Measurements from ENCODE around the gene LPAR3.

- TF ChIP-seq POLR2A (IDR thresholded peaks at IDR 0.05) (no peak), CTCF (IDR thresholded peaks at IDR 0.05) (no peak), EP300 (IDR thresholded peaks at IDR 0.05) (no peak)
Measured at GRCh38 chr1:84872696-84873355, 20.2 kb downstream of the LPAR3 start.
